GM12878 (cell line): ENCODE measurements around the gene GTSF1L. TPM values are rescaled to one million over a fixed set of nuclear protein-coding genes. Genes with fewer than 3 reads are reported as not detected.

Experiments
- ATAC-seq: fragments of 200-7000 bp; cut with Tn5 transposase; 3 replicates; pipeline ENCODE4 v1.9.1; 2020; ENCODE audit warnings: mild to moderate bottlenecking, moderate library complexity
- BruUV-seq: library from RNA; stranded (reverse); fragments of 400-500 nt; replicated peaks from 2 replicates; lab custom pipeline; 2021; lab: Mats Ljungman, UMichigan
- CTCF ChIA-PET: fragments of 300-600 bp; sonication (Branson Sonifier 250); formaldehyde crosslinking; extraction: SDS; loops from one replicate; lab custom pipeline; 2021; ENCODE audit warnings: inconsistent platforms; lab: Yijun Ruan, JAX
- POLR2A ChIA-PET: fragments of 350-600 bp; formaldehyde crosslinking; extraction: SDS; loops from one replicate; lab custom pipeline; 2021; ENCODE audit warnings: inconsistent platforms; lab: Charles Lee
- RAD21 ChIA-PET: fragments of 300-600 bp; sonication (Branson Sonifier 250); formaldehyde crosslinking; loops from one replicate; lab custom pipeline; 2023; ENCODE audit warnings: antibody characterized with exemption; ENCODE audit not compliant: unreplicated experiment; lab: Charles Lee
- SMC1A ChIA-PET: fragments of 300-600 bp; sonication (Branson Sonifier 250); formaldehyde crosslinking; loops from one replicate; lab custom pipeline; 2023; ENCODE audit not compliant: unreplicated experiment, uncharacterized antibody; lab: Charles Lee
- DNase-seq: peaks from one replicate; pipeline ENCODE4 v3.0.0-alpha.2; 2011; ENCODE audit warnings: low read depth, low spot score
- FAIRE-seq: peaks from 3 replicates; lab custom pipeline; 2011; peaks lifted over from hg19 to GRCh38; lab: Jason Lieb, UNC
- H2AFZ ChIP-seq: 2 replicates; pipeline ENCODE4 v1.6.0; 2011; ENCODE audit warnings: low read depth, low read length, control low read depth; ENCODE audit not compliant: control insufficient read depth
- H3K27ac ChIP-seq: 2 replicates; pipeline ENCODE4 v1.5.1; 2011; ENCODE audit warnings: control low read depth; ENCODE audit not compliant: control insufficient read depth, insufficient read depth
- H3K27me3 ChIP-seq, 2 experiments: replicated peaks in 1 of 2; 2 replicates each; pipeline versions ENCODE4 v1.6.0 to v1.6.1; 2011; ENCODE audit warnings: low read length in 1 of 2; ENCODE audit not compliant: control insufficient read depth in 2 of 2, insufficient read depth in 2 of 2
- H3K36me3 ChIP-seq, 2 experiments: 2 replicates each; pipeline ENCODE4 v1.5.1; 2011; ENCODE audit warnings: low read length in 1 of 2; ENCODE audit not compliant: control insufficient read depth in 2 of 2, insufficient read depth in 2 of 2
- H3K4me1 ChIP-seq: 2 replicates; pipeline ENCODE4 v1.6.1; 2011; ENCODE audit warnings: mild to moderate bottlenecking, low read length, moderate library complexity, mixed read lengths; ENCODE audit not compliant: control insufficient read depth, insufficient read depth
- H3K4me2 ChIP-seq: 2 replicates; pipeline ENCODE4 v1.6.0; 2011; ENCODE audit warnings: control low read depth; ENCODE audit not compliant: control insufficient read depth, insufficient read depth
- H3K4me3 ChIP-seq: fragments of 200-600 bp; sonication (generic); 2 replicates; pipeline ENCODE4 v1.5.1; 2016
- H3K79me2 ChIP-seq: 2 replicates; pipeline ENCODE4 v1.6.0; 2011; ENCODE audit warnings: low read length; ENCODE audit not compliant: control insufficient read depth, insufficient read depth
- H3K9ac ChIP-seq: 2 replicates; pipeline ENCODE4 v1.8.0; 2011; ENCODE audit warnings: low read length, control low read depth, mixed read lengths; ENCODE audit not compliant: control insufficient read depth, insufficient read depth
- H3K9me3 ChIP-seq: replicated peaks from 3 replicates; pipeline ENCODE4 v1.5.1; 2011; ENCODE audit warnings: mild to moderate bottlenecking, low read length; ENCODE audit not compliant: control insufficient read depth, insufficient read depth
- H4K20me1 ChIP-seq: 2 replicates; pipeline ENCODE4 v1.6.0; 2011; ENCODE audit not compliant: control insufficient read depth, insufficient read depth
- BHLHE40 ChIP-seq, 2 experiments: fragments of 450-650 bp in 1 of 2; IDR thresholded peaks; 2 replicates each; pipeline ENCODE4 v1.6.1; 2011 to 2017; ENCODE audit warnings: low read depth in 2 of 2, borderline replicate concordance in 1 of 2, improper control_type of control experiment in 1 of 2, low read length in 1 of 2, mild to moderate bottlenecking in 1 of 2
- CREM ChIP-seq: IDR thresholded peaks from 2 replicates; pipeline ENCODE4 v1.6.1; 2014; ENCODE audit warnings: antibody characterized with exemption, low read depth
- FOXK2 ChIP-seq: fragments of 450-650 bp; IDR thresholded peaks from 2 replicates; pipeline ENCODE4 v1.6.1; 2017; ENCODE audit warnings: mild to moderate bottlenecking, moderate library complexity
- HDAC2 ChIP-seq: fragments of 200-600 bp; sonication (generic); IDR thresholded peaks from 2 replicates; pipeline ENCODE4 v1.6.1; 2017
- IRF3 ChIP-seq: fragments of 450-650 bp; IDR thresholded peaks from 2 replicates; pipeline ENCODE4 v1.6.1; 2014; ENCODE audit warnings: mild to moderate bottlenecking
- MEF2A ChIP-seq: IDR thresholded peaks from 2 replicates; pipeline ENCODE4 v1.6.1; 2011; ENCODE audit warnings: low read depth, mild to moderate bottlenecking, low read length, moderate library complexity; ENCODE audit not compliant: insufficient read depth
- RUNX3 ChIP-seq: IDR thresholded peaks from 2 replicates; pipeline ENCODE4 v1.6.1; 2012; ENCODE audit warnings: low read length, inconsistent platforms
- SP1 ChIP-seq: IDR thresholded peaks from one replicate; pipeline ENCODE4 v1.6.1; 2011; ENCODE audit warnings: low read depth, low read length
- SREBF2 ChIP-seq: IDR thresholded peaks from 2 replicates; pipeline ENCODE4 v1.6.1; 2012; ENCODE audit warnings: mild to moderate bottlenecking, low read length
- ZBTB4 ChIP-seq: fragments of 450-650 bp; formaldehyde crosslinking; IDR thresholded peaks from 2 replicates; pipeline ENCODE4 v1.4.0; 2022; ENCODE audit warnings: mild to moderate bottlenecking, moderate library complexity
- ZBTB40 ChIP-seq: fragments of 450-650 bp; IDR thresholded peaks from 2 replicates; pipeline ENCODE4 v1.6.1; 2016; ENCODE audit warnings: mild to moderate bottlenecking, moderate library complexity, borderline replicate concordance
- WGBS: methylation state at CpG from one replicate; pipeline ENCODE4 v1.1.6; 2016; ENCODE audit warnings: low lambda C conversion rate; ENCODE audit not compliant: insufficient replicate concordance, insufficient coverage; ENCODE audit errors: missing lambda C conversion rate; 5-methylcytosine and 5-hydroxymethylcytosine counted together
- in situ Hi-C: fragments of 300-500 bp; cut with MboI; formaldehyde crosslinking; loops from 9 replicates; pipeline ENCODE4 v1.14.3; 2018; ENCODE audit warnings: mixed read lengths
- intact Hi-C: fragments of 100-400 bp; cut with micrococcal nuclease; formaldehyde crosslinking; loops from one replicate; pipeline ENCODE4 v1.14.2; 2022; ENCODE audit not compliant: unreplicated experiment
- polyA plus RNA-seq, 11 experiments: library from polyadenylated mRNA; depleted of rRNA in 4 of 11; unstranded in 6 of 11; stranded (reverse) in 5 of 11; fragments of >200 nt; fragmentation: Nextera tagmentation in 4 of 11; fragmentation: Illumina TruSeq in 1 of 11; extraction: Ambion mirVana in 4 of 11; extraction: Trizol in 1 of 11; gene quantifications; 1 replicate in 1 of 11; 2 replicates in 10 of 11; pipeline versions ENCODE4 v1.2.1 to v1.2.3, GENCODE V29; 2011 to 2016; ENCODE audit warnings: inconsistent platforms in 2 of 11, missing spikeins in 2 of 11, low read depth in 1 of 11
- total RNA-seq, 4 experiments: library from RNA; depleted of rRNA in 3 of 4; stranded (reverse); fragments of >200 nt in 3 of 4; fragmentation: Illumina TruSeq in 1 of 4; extraction: Trizol in 1 of 4; gene quantifications; 2 replicates each; pipeline versions ENCODE4 v1.2.1 to v1.2.3, GENCODE V29; 2013 to 2021

The GTSF1L gene
- total and polyA plus RNA-seq, 10 of the 15 experiments (the other 5 are each of a cell fraction or from before 2014, with no cell fraction given), result 0.56 to 2.4 (median 1.3) TPM

GRCh38 chr20:43716123-43716522 is 10.7 kb downstream of the GTSF1L start:
- FAIRE-seq, result no peak
- H3K27me3 ChIP-seq, result no peaks in the 10 kb centered on the region
- peaks cover 8% of the 10 kb centered on the region for H3K4me1 ChIP-seq
- in situ Hi-C loops, result no loop called here
- ChIA-PET SMC1A (no interaction called here), CTCF (interaction anchor here (1.2 kb wide), 1 partner anchor 364 kb away, joined by 3 read pairs; no protein-coding TSS in a partner anchor), RAD21 (no interaction called here), POLR2A (interaction anchor here (0.5 kb wide), 1 partner anchor 17 kb away, joined by 6 read pairs; no protein-coding TSS in a partner anchor)
- no peak overlapping the region for H2AFZ ChIP-seq
- H3K4me2 ChIP-seq, result no peak overlapping the region
- H4K20me1 ChIP-seq, result no peaks in the 10 kb centered on the region
- no peak overlapping the region for H3K9ac ChIP-seq
- peaks cover 1% of the 10 kb centered on the region for H3K79me2 ChIP-seq
- H3K27ac ChIP-seq, result no peak overlapping the region
- 88% methylated on average over 4 of the region's 4 CpGs for WGBS
- no peak for ATAC-seq
- no peak overlapping the region for H3K4me3 ChIP-seq
- peaks cover 9 to 34% of the 10 kb centered on the region in 2 experiments; a peak in 3 of 4 replicates for H3K36me3 ChIP-seq
- no peak for TF ChIP-seq SREBF2
- no peak for TF ChIP-seq CREM
- no peak for TF ChIP-seq BHLHE40 (IDR thresholded peaks at IDR 0.05; ENCODE audit: borderline replicate concordance in 1 of 2, low read depth in 2 of 2, low read length in 1 of 2)
- TF ChIP-seq ZBTB40, result no peak
- no peak for TF ChIP-seq MEF2A
- TF ChIP-seq RUNX3, result no peak
- no peak for TF ChIP-seq IRF3
- TF ChIP-seq SP1, result no peak
- TF ChIP-seq ZBTB4, result no peak
- no peak for TF ChIP-seq HDAC2
- no peak for TF ChIP-seq FOXK2
- BruUV-seq, result no TSS peak
- intact Hi-C loops, result no loop called here
- no peak for DNase-seq
- H3K9me3 ChIP-seq, result no peaks in the 10 kb centered on the region; the same call in 1 of the 3 replicates
